A549 (cell line): Measurements from ENCODE around the gene UBE2A. TPM values are rescaled to one million over a fixed set of nuclear protein-coding genes. Genes with fewer than 3 reads are reported as not detected.

ENCODE experiments used
- ATAC-seq, 2 experiments: fragments of 200-7000 bp in 1 of 2; fragments of >200 bp in 1 of 2; cut with Nextera tagmentation in 1 of 2; cut with Tn5 transposase in 1 of 2; 3 replicates each; pipeline versions ENCODE4 v1.8.0 to v1.9.1; 2018 to 2020; ENCODE audit warnings: mild to moderate bottlenecking in 1 of 2, moderate library complexity in 1 of 2
- CTCF ChIA-PET: fragments of 300-600 bp; sonication (Branson Sonifier 250); formaldehyde crosslinking; extraction: SDS; loops from one replicate; lab custom pipeline; 2021; ENCODE audit warnings: antibody characterized with exemption, inconsistent platforms; lab: Yijun Ruan, JAX
- POLR2A ChIA-PET: fragments of 350-600 bp; formaldehyde crosslinking; extraction: SDS; loops from one replicate; lab custom pipeline; 2021; ENCODE audit warnings: antibody characterized with exemption, inconsistent platforms; lab: Yijun Ruan, JAX
- DNase-seq, 2 experiments: peaks; one replicate each; pipeline versions ENCODE4 v3.0.0 to v3.0.0-alpha.2; 2011 to 2016; ENCODE audit warnings: low read depth in 1 of 2, low spot score in 1 of 2
- FAIRE-seq: peaks from 2 replicates; lab custom pipeline; 2011; peaks lifted over from hg19 to GRCh38; lab: Jason Lieb, UNC
- H3K27ac ChIP-seq, 2 experiments: fragments of >200 bp; sonication (Bioruptor Twin); formaldehyde crosslinking; 3 replicates each; pipeline ENCODE4 v1.5.1; 2016 to 2017
- H3K4me1 ChIP-seq: fragments of >200 bp; sonication (Bioruptor Twin); formaldehyde crosslinking; 3 replicates; pipeline ENCODE4 v1.6.1; 2016
- H3K4me2 ChIP-seq: fragments of >200 bp; sonication (Bioruptor Twin); formaldehyde crosslinking; 3 replicates; pipeline ENCODE4 v1.6.1; 2016
- H3K4me3 ChIP-seq: fragments of >200 bp; sonication (Bioruptor Twin); formaldehyde crosslinking; 3 replicates; pipeline ENCODE4 v1.5.1; 2016
- H3K9me3 ChIP-seq: fragments of >200 bp; sonication (Bioruptor Twin); formaldehyde crosslinking; 3 replicates; pipeline ENCODE4 v1.6.1; 2016
- ATOH8 ChIP-seq: fragments of 250-450 bp; sonication (Bioruptor Pico); IDR thresholded peaks from 2 replicates; pipeline ENCODE4 v1.5.0; 2020; ENCODE audit warnings: low read depth, mild to moderate bottlenecking, moderate library complexity
- CHD4 ChIP-seq: fragments of 200-600 bp; sonication (generic); IDR thresholded peaks from 2 replicates; pipeline ENCODE4 v1.6.1; 2016; ENCODE audit warnings: antibody characterized with exemption, mild to moderate bottlenecking, borderline replicate concordance
- EHMT2 ChIP-seq: fragments of 200-600 bp; sonication (generic); IDR thresholded peaks from 2 replicates; pipeline ENCODE4 v1.6.1; 2016; ENCODE audit warnings: antibody characterized with exemption, low read depth, mild to moderate bottlenecking, moderate library complexity
- FOSL2 ChIP-seq, 2 experiments: fragments of 450-650 bp in 1 of 2; fragments of >200 bp in 1 of 2; sonication (Bioruptor Twin) in 1 of 2; formaldehyde crosslinking; IDR thresholded peaks; 2 replicates each; pipeline versions ENCODE4 v1.5.0 to v1.6.1; 2016 to 2020; ENCODE audit warnings: mild to moderate bottlenecking in 1 of 2, moderate library complexity in 1 of 2
- FOXS1 ChIP-seq: fragments of 250-450 bp; sonication (Bioruptor Pico); IDR thresholded peaks from 2 replicates; pipeline ENCODE4 v1.5.0; 2020; ENCODE audit warnings: mild to moderate bottlenecking, moderate library complexity
- HOXA7 ChIP-seq: fragments of 250-450 bp; sonication (Bioruptor Pico); IDR thresholded peaks from 2 replicates; pipeline ENCODE4 v1.5.0; 2020; ENCODE audit warnings: mild to moderate bottlenecking, moderate library complexity
- HOXB13 ChIP-seq: fragments of 250-450 bp; sonication (Bioruptor Pico); IDR thresholded peaks from 2 replicates; pipeline ENCODE4 v1.5.0; 2020; ENCODE audit warnings: low read depth, mild to moderate bottlenecking, moderate library complexity
- HOXB5 ChIP-seq: fragments of 250-450 bp; sonication (Bioruptor Pico); IDR thresholded peaks from 2 replicates; pipeline ENCODE4 v1.5.0; 2020; ENCODE audit warnings: mild to moderate bottlenecking, moderate library complexity
- MAZ ChIP-seq: fragments of 150-350 bp; IDR thresholded peaks from 2 replicates; pipeline ENCODE4 v1.6.1; 2014; ENCODE audit warnings: antibody characterized with exemption, low read depth, low read length, borderline replicate concordance
- MYC ChIP-seq: IDR thresholded peaks from 2 replicates; pipeline ENCODE4 v1.6.1; 2012; ENCODE audit warnings: mild to moderate bottlenecking, inconsistent platforms, low read length, improper control_type of control experiment, borderline replicate concordance
- NFE2L2 ChIP-seq: fragments of 150-350 bp; conservative IDR thresholded peaks from 2 replicates; pipeline ENCODE4 v1.6.1; 2014; ENCODE audit warnings: low read length
- PHF8 ChIP-seq: fragments of 200-600 bp; sonication (generic); IDR thresholded peaks from 2 replicates; pipeline ENCODE4 v1.6.1; 2016; ENCODE audit warnings: low read depth, mild to moderate bottlenecking, antibody characterized with exemption, moderate library complexity, borderline replicate concordance
- POLR2A ChIP-seq: IDR thresholded peaks from 2 replicates; pipeline ENCODE4 v1.6.1; 2012; ENCODE audit warnings: mild to moderate bottlenecking, low read length
- RARB ChIP-seq: fragments of 250-450 bp; sonication (Bioruptor Pico); IDR thresholded peaks from 2 replicates; pipeline ENCODE4 v1.8.0; 2021; ENCODE audit warnings: mild to moderate bottlenecking, moderate library complexity
- RCOR1 ChIP-seq: fragments of 150-350 bp; IDR thresholded peaks from 2 replicates; pipeline ENCODE4 v1.6.1; 2014; ENCODE audit warnings: antibody characterized with exemption, low read length, low read depth
- RFX5 ChIP-seq: fragments of 450-650 bp; IDR thresholded peaks from 2 replicates; pipeline ENCODE4 v1.7.1; 2014; ENCODE audit warnings: antibody characterized with exemption, mild to moderate bottlenecking, moderate library complexity
- TP53 ChIP-seq: fragments of 250-450 bp; sonication (Bioruptor Pico); IDR thresholded peaks from 2 replicates; pipeline ENCODE4 v1.5.0; 2021; ENCODE audit warnings: mild to moderate bottlenecking, moderate library complexity
- ZSCAN20 ChIP-seq: fragments of 250-450 bp; sonication (Bioruptor Pico); IDR thresholded peaks from 2 replicates; pipeline ENCODE4 v1.8.0; 2022; ENCODE audit warnings: mild to moderate bottlenecking, moderate library complexity
- WGBS: methylation state at CpG from one replicate; pipeline ENCODE4 v1.1.6; 2017; ENCODE audit errors: missing lambda C conversion rate; 5-methylcytosine and 5-hydroxymethylcytosine counted together
- polyA plus RNA-seq, 4 experiments: library from polyadenylated mRNA; depleted of rRNA in 3 of 4; stranded (reverse); fragments of >200 nt; fragmentation: RNase III in 1 of 4; extraction: RNeasy Plus Mini Kit Qiagen cat#74134 plus additional on column Dnase treatment in 1 of 4; gene quantifications; 2 replicates in 3 of 4; 3 replicates in 1 of 4; pipeline ENCODE4 v1.2.3, GENCODE V29; 2011 to 2017
- TF ChIP-seq, protein P1 (sequence below): fragments of 250-450 bp; sonication (Bioruptor Pico); IDR thresholded peaks from 2 replicates; pipeline ENCODE4 v1.5.0; 2021; ENCODE audit warnings: mild to moderate bottlenecking, moderate library complexity, borderline replicate concordance
- TF ChIP-seq, protein P2 (sequence below): fragments of 450-650 bp; IDR thresholded peaks from 2 replicates; pipeline ENCODE4 v1.6.1; 2014; ENCODE audit warnings: antibody characterized with exemption
- TF ChIP-seq, protein P3 (sequence below): IDR thresholded peaks from 2 replicates; pipeline ENCODE4 v1.6.1; 2012
- TF ChIP-seq, protein P4 (sequence below): fragments of >200 bp; sonication (Bioruptor Twin); formaldehyde crosslinking; IDR thresholded peaks from 3 replicates; pipeline ENCODE4 v1.6.1; 2016
- TF ChIP-seq, protein P5 (sequence below): IDR thresholded peaks from 2 replicates; pipeline ENCODE4 v1.6.1; 2012; ENCODE audit warnings: low read depth, borderline replicate concordance

The UBE2A gene
- polyA plus RNA-seq, 2 of the 4 experiments (the other 2 are of a cell fraction): 109 to 131 TPM

DNA sequence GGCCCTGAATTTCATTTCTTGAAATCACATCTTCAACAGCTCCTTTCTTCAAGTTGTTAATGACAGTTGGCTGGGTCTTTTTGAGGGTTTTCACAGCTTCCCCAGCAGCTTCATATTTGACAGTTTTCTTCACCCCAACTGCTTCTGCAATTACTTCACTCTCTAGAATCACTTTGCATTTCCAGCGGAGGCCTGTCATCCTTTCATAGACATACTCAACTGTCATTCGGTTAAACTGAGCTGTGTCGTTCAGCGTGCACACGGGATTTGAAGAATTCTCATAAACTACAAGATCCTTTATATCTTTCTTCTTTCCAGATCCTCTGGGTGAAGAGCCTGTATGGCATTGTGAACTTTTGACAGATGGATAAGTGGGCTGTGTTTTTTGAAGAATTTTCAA lies 15.4 kb downstream of the UBE2A start:
- Histone ChIP-seq H3K4me3 (no peak overlapping the region), H3K4me2 (no peak overlapping the region), H3K9me3 (no peaks in the 10 kb centered on the region), H3K27ac (no peak overlapping the region), H3K4me1 (no peaks in the 10 kb centered on the region)
- ChIA-PET CTCF (interaction anchor here (1.3 kb wide), 1 partner anchor 16 kb away, joined by 3 read pairs; no protein-coding TSS in a partner anchor), POLR2A (interaction anchor here (1.2 kb wide), 1 partner anchor 16 kb away, joined by 3 read pairs; no protein-coding TSS in a partner anchor)
- DNase-seq (no peak), ATAC-seq (no peak), FAIRE-seq (no peak)
- TF ChIP-seq RCOR1: no peak
- TF ChIP-seq, protein P1, sequence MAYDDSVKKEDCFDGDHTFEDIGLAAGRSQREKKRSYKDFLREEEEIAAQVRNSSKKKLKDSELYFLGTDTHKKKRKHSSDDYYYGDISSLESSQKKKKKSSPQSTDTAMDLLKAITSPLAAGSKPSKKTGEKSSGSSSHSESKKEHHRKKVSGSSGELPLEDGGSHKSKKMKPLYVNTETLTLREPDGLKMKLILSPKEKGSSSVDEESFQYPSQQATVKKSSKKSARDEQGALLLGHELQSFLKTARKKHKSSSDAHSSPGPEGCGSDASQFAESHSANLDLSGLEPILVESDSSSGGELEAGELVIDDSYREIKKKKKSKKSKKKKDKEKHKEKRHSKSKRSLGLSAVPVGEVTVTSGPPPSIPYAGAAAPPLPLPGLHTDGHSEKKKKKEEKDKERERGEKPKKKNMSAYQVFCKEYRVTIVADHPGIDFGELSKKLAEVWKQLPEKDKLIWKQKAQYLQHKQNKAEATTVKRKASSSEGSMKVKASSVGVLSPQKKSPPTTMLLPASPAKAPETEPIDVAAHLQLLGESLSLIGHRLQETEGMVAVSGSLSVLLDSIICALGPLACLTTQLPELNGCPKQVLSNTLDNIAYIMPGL: no peak
- TF ChIP-seq MAZ: no peak
- no peak for TF ChIP-seq ATOH8 (CRISPR knock-in tag)
- TF ChIP-seq, protein P2, sequence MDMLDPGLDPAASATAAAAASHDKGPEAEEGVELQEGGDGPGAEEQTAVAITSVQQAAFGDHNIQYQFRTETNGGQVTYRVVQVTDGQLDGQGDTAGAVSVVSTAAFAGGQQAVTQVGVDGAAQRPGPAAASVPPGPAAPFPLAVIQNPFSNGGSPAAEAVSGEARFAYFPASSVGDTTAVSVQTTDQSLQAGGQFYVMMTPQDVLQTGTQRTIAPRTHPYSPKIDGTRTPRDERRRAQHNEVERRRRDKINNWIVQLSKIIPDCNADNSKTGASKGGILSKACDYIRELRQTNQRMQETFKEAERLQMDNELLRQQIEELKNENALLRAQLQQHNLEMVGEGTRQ: no peak
- no peak for TF ChIP-seq HOXB13
- no peak for TF ChIP-seq HOXA7 (CRISPR knock-in tag)
- TF ChIP-seq RFX5: no peak
- no peak for TF ChIP-seq FOXS1 (CRISPR knock-in tag)
- no peak for TF ChIP-seq EHMT2
- TF ChIP-seq, protein P3, sequence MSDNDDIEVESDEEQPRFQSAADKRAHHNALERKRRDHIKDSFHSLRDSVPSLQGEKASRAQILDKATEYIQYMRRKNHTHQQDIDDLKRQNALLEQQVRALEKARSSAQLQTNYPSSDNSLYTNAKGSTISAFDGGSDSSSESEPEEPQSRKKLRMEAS: no peak
- TF ChIP-seq MYC: no peak
- no peak for TF ChIP-seq FOSL2 (IDR thresholded peaks at IDR 0.05)
- no peak for TF ChIP-seq FOSL2 (CRISPR knock-in tag; IDR thresholded peaks at IDR 0.05)
- TF ChIP-seq, protein P4, sequence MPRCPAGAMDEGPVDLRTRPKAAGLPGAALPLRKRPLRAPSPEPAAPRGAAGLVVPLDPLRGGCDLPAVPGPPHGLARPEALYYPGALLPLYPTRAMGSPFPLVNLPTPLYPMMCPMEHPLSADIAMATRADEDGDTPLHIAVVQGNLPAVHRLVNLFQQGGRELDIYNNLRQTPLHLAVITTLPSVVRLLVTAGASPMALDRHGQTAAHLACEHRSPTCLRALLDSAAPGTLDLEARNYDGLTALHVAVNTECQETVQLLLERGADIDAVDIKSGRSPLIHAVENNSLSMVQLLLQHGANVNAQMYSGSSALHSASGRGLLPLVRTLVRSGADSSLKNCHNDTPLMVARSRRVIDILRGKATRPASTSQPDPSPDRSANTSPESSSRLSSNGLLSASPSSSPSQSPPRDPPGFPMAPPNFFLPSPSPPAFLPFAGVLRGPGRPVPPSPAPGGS: no peak
- TF ChIP-seq RARB (CRISPR knock-in tag): no peak
- no peak for TF ChIP-seq CHD4
- TF ChIP-seq TP53 (CRISPR knock-in tag): no peak
- WGBS: 92% methylated on average over 5 of the region's 5 CpGs

GRCh38 chrX:119602701-119603255 lies 28.4 kb downstream of the UBE2A start:
- ChIA-PET CTCF (interaction anchor here (0.9 to 2.0 kb wide), 5 partner anchors 19 to 127 kb away, joined by 3 to 7 read pairs (median 4); no protein-coding TSS in a partner anchor), POLR2A (interaction anchor here (0.9 kb wide), 1 partner anchor 155 kb away, joined by 3 read pairs; the partner anchor contains the start of gene SOWAHD)
- 76% methylated on average over 6 of the region's 9 CpGs for WGBS

More at GRCh38 chrX:119602701-119603255, 28.4 kb downstream of the UBE2A start:
- Histone ChIP-seq H3K9me3 (no peaks in the 10 kb centered on the region), H3K4me2 (no peak overlapping the region), H3K27ac (no peak overlapping the region), H3K4me1 (peaks cover 7% of the 10 kb centered on the region; the same call in 2 of the 3 replicates), H3K4me3 (no peak overlapping the region)
- DNase-seq (no peak), ATAC-seq (no peak), FAIRE-seq (no peak)
- TF ChIP-seq, protein P2: no peak
- TF ChIP-seq ATOH8 (CRISPR knock-in tag) (no peak), EHMT2 (no peak), NFE2L2 (no peak), POLR2A (no peak), HOXB5 (CRISPR knock-in tag) (no peak), FOSL2 (IDR thresholded peaks at IDR 0.05) (no peak), FOSL2 (CRISPR knock-in tag; IDR thresholded peaks at IDR 0.05) (no peak), CHD4 (no peak), ZSCAN20 (CRISPR knock-in tag) (no peak), PHF8 (no peak)
- TF ChIP-seq, protein P5, sequence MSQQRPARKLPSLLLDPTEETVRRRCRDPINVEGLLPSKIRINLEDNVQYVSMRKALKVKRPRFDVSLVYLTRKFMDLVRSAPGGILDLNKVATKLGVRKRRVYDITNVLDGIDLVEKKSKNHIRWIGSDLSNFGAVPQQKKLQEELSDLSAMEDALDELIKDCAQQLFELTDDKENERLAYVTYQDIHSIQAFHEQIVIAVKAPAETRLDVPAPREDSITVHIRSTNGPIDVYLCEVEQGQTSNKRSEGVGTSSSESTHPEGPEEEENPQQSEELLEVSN: no peak
